Heart left ventricle (tissue), 13 donors: ENCODE measurements around the gene ZFR2.

ENCODE experiments used
- CTCF ChIP-seq, 12 donors: fragments of 200-600 bp; sonication (generic) in 4 of 12; IDR thresholded peaks; one replicate each; pipeline versions ENCODE4 v1.5.0 to v1.8.0; 2018 to 2022; ENCODE audit warnings: antibody characterized with exemption in 12 of 12, mild to moderate bottlenecking in 5 of 12
- POLR2A ChIP-seq, 2 donors: fragments of 450-650 bp; IDR thresholded peaks; one replicate each; pipeline ENCODE4 v1.6.1; 2017; ENCODE audit warnings: antibody characterized with exemption in 2 of 2, mild to moderate bottlenecking in 2 of 2, moderate library complexity in 2 of 2
- donor health status: ischemic (EF 13 %, LVEDD 7.1; RV severe dilation, severe dysfunction).
- donor health status: DM: no; HTN: yes; CAD: no.
- donor health status: DM: no; HTN: no; CAD: no.
- donor health status: ischemic (EF 25% LVEDD 6.9; RV normal size, moderate dysfunction).
- donor health status: ischemic (EF 25% LVEDD 5.7; RV mildly dilated, moderate dysfunction).
- donor health status: ischemic (EF 35%, LVEDD 5.7; RV mildly dilated, moderate dysfunction).
- donor health status: nonischemic (EF 11% LVEDD 7.7; RV severe dilation, severe dysfunction).
- donor health status: DM: yes; HTN: yes; CAD: no.
- donor health status: PGD.
- donor health status: ischemic (EF 29% LVEDD 5.4; RV normal size, mild dysfunction).
- donor health status: nonischemic (EF 23%, LVEDD 6.1; RV moderate dilation, normal function).

- TF ChIP-seq CTCF (IDR thresholded peaks at IDR 0.05): peak; percentile 94 to 100 (median 98)
- no peak for TF ChIP-seq POLR2A (IDR thresholded peaks at IDR 0.05)
Observed at GRCh38 chr19:3821857-3822364, 46.9 kb downstream of the ZFR2 start.
